ENCODE results near the gene GAS6.

DNA sequence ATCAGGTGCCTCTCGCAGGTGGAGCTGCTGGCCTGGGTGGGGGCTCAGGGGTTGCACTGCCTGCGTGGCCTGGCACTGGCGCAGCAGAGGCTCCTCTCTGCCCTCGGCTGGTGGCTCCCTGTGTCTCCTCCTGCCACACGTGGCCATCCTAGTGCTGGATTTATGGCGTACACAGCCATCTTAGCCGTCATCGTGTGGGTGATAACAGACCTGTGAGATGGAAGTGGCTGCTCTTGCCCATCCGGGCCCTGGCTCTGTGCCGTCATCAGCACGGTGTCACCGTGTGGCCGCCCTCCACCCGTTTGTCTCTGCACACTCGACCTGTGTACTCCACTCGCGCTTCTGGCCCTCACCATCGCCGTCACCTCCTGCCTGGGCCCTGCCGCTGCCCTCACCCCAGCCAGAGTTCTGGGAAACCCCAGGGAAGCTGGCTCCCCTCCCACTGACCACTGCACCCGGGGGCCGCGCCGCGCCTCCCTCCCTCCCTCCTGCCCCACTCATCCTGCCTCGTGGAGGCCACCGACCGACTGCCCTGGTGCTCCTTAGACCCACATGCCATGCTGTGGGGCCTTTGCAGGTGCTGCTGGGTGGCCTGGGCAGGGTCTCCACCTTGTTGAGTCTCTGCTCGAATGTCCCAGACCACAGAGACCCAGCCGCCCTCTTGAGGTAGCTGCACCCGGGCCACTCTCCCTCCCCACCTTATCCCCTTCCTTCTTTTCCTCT lies 75.3 kb downstream of the GAS6 start:
- TF ChIP-seq, protein P1, sequence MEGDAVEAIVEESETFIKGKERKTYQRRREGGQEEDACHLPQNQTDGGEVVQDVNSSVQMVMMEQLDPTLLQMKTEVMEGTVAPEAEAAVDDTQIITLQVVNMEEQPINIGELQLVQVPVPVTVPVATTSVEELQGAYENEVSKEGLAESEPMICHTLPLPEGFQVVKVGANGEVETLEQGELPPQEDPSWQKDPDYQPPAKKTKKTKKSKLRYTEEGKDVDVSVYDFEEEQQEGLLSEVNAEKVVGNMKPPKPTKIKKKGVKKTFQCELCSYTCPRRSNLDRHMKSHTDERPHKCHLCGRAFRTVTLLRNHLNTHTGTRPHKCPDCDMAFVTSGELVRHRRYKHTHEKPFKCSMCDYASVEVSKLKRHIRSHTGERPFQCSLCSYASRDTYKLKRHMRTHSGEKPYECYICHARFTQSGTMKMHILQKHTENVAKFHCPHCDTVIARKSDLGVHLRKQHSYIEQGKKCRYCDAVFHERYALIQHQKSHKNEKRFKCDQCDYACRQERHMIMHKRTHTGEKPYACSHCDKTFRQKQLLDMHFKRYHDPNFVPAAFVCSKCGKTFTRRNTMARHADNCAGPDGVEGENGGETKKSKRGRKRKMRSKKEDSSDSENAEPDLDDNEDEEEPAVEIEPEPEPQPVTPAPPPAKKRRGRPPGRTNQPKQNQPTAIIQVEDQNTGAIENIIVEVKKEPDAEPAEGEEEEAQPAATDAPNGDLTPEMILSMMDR (conservative IDR thresholded peaks at IDR 0.05 in 1 of 2, IDR thresholded peaks at IDR 0.05 in 1 of 2; ENCODE audit: low read depth in 1 of 2, low read length in 2 of 2), result no peak
- TF ChIP-seq EZH2 (IDR thresholded peaks at IDR 0.05; ENCODE audit: low read length, missing control alignments), result no peak
